ENCODE measurements around the gene CLDN15. TPM values are rescaled to one million over a fixed set of nuclear protein-coding genes. Genes with fewer than 3 reads are reported as not detected.

CLDN15 gene
- total RNA-seq, 1 experiment from 2014 or later: 9.7 TPM

DNA sequence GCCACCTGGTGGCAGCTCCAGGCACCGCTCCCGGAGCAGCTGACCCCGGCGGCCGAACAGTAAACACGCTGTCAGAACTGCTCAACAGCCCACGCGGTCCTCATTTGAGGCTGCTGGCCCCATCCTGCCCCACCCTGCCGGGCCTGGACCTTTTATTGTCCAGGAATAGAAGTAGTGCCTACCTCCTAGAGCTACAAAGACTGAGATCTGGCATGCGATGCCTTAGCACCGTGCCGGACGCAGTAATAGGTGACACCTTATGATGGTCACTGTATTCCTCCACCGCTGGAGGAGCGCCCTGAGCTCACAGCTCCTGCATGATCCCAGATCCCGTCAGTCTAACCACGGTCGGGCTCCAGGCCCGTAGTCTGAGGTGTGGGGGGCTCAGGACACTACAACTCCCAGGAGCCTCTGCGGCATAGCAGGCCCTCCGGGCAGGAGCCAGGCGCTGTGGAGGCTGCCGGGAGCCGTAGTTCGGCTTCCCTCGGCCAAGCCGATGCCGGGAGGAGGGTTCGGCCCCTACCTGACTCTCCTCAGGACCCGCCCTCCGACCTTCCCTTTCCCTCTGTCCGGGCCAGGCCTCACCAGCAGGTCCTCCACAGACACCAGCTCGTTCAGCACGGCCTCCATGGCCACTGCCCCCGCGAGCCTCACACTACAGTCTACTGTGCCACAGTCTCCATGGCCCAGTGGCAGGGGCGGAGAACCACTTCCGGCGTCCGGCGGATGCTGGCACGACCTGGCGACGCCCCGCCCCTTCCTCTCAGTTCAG, 7.0 kb upstream of the CLDN15 start, which contains the start of gene FIS1:
Gene FIS1 (minus strand): TSS at position 707 of the 772 bp plus-strand sequence. CDS start 77 bp downstream, at position 630.
- peak; percentile 97 for DNase-seq
- no peak within 1 kb of the TSS for H3K18ac ChIP-seq (ENCODE audit: insufficient read length, low read depth, low read length)
- Mint-ChIP-seq H3K27ac (peak within 1 kb of the TSS; percentile 90 to 96 (median 96)), H3K27me3 (ENCODE audit: low read depth) (no peaks in the 10 kb centered on the region; the same call in 1 of the 2 replicates), H3K4me1 (peaks cover 19 to 20% of the 10 kb centered on the region in 2 experiments), H3K4me3 (peak within 1 kb of the TSS; percentile 93 to 96), H3K36me3 (ENCODE audit: insufficient read depth in 1 of 3, low read depth in 3 of 3) (peaks cover 7 to 35% (median 19%) of the 10 kb centered on the region in 3 experiments; a peak in 6 of 7 replicates), H3K9me3 (no peaks in the 10 kb centered on the region)
- no peak within 1 kb of the TSS for H2AFZ ChIP-seq (ENCODE audit: low read length)
- no peak within 1 kb of the TSS for H3T11ph ChIP-seq (ENCODE audit: low read length)
- no peak within 1 kb of the TSS for H2AK5ac ChIP-seq (ENCODE audit: insufficient read length, low read length)
- no peak within 1 kb of the TSS for H4K8ac ChIP-seq (replicated peaks; ENCODE audit: insufficient read length, low read depth, low read length)
- H2BK120ac ChIP-seq (ENCODE audit: low read depth, low read length, poor library complexity, severe bottlenecking): no peak within 1 kb of the TSS
- H3K27me3 ChIP-seq (ENCODE audit: insufficient read depth, low read length): no peaks in the 10 kb centered on the region
- H2BK5ac ChIP-seq (ENCODE audit: insufficient read length, low read length): no peak within 1 kb of the TSS
- H3K4ac ChIP-seq (ENCODE audit: low read depth, low read length): no peak within 1 kb of the TSS
- H4K91ac ChIP-seq (ENCODE audit: insufficient read length, low read depth, low read length): no peak within 1 kb of the TSS
- peaks cover 8% of the 10 kb centered on the region for H3K23me2 ChIP-seq (ENCODE audit: insufficient read length, low read depth, low read length, poor library complexity, severe bottlenecking)
- peak within 1 kb of the TSS; percentile 60 for H3K9ac ChIP-seq (ENCODE audit: extremely low read depth, insufficient read length, low read length)
- WGBS (ENCODE audit: extremely low coverage, insufficient read length, low lambda C conversion rate): no CpG with 5 or more reads among the region's 45 CpGs
- no peak within 1 kb of the TSS for H2BK15ac ChIP-seq (ENCODE audit: low read depth, low read length)
- no peaks in the 10 kb centered on the region for H3K4me1 ChIP-seq (ENCODE audit: insufficient read depth, low read length)
- H3K14ac ChIP-seq (ENCODE audit: insufficient read depth, low read length): peak within 1 kb of the TSS; percentile 48; the same call in 1 of the 2 replicates
- no peak within 1 kb of the TSS for H3K56ac ChIP-seq (ENCODE audit: insufficient read length, low read depth, low read length)
- H3K79me1 ChIP-seq (ENCODE audit: insufficient read depth, low read depth, low read length, poor library complexity, severe bottlenecking): no peaks in the 10 kb centered on the region
- peaks cover 4% of the 10 kb centered on the region for H4K20me1 ChIP-seq (ENCODE audit: control insufficient read depth, insufficient read depth, insufficient read length)
- TF ChIP-seq CTCF (conservative IDR thresholded peaks at IDR 0.05): peak; percentile 94
- no peak within 1 kb of the TSS for H4K5ac ChIP-seq (ENCODE audit: insufficient read length, low read depth, low read length)
- H2BK12ac ChIP-seq (ENCODE audit: insufficient read length, low read depth, low read length): no peak within 1 kb of the TSS
- H3K79me2 ChIP-seq (ENCODE audit: insufficient read depth, low read length): no peaks in the 10 kb centered on the region
- H3K9me3 ChIP-seq (ENCODE audit: control insufficient read depth, low read depth, low read length): no peaks in the 10 kb centered on the region
- no peak within 1 kb of the TSS for H3K27ac ChIP-seq (ENCODE audit: insufficient read length, low read depth, low read length)
- peak within 1 kb of the TSS; percentile 94 for H3K4me2 ChIP-seq (ENCODE audit: insufficient read depth, insufficient read length, low read length)
- no peak within 1 kb of the TSS for H2BK20ac ChIP-seq (ENCODE audit: low read depth, low read length, poor library complexity, severe bottlenecking)
- no peak within 1 kb of the TSS for H3K23ac ChIP-seq (ENCODE audit: insufficient read length, low read depth, low read length)

Data from H9 (cell line).